GM12872 (cell line): ENCODE data around the gene ANK3.

ENCODE experiments used
- CTCF ChIP-seq: IDR thresholded peaks from 3 replicates; pipeline ENCODE4 v1.5.1; 2011; ENCODE audit warnings: low read depth, mild to moderate bottlenecking, low read length, moderate library complexity; ENCODE audit not compliant: insufficient read depth

Gene ANK3

GRCh38 chr10:60314069-60314940 is 75.4 kb downstream of the ANK3 start:
- TF ChIP-seq CTCF, result no peak

GRCh38 chr10:60313589-60313952 is 76.1 kb downstream of the ANK3 start:
- TF ChIP-seq CTCF, result no peak

GRCh38 chr10:60312818-60313588 is 76.7 kb downstream of the ANK3 start:
- no peak for TF ChIP-seq CTCF

- TF ChIP-seq CTCF, result no peak
These were observed 77.9 kb downstream of the ANK3 start for GRCh38 chr10:60311821-60312220.

GRCh38 chr10:60310740-60311139 is 78.9 kb downstream of the ANK3 start:
- no peak for TF ChIP-seq CTCF

GRCh38 chr10:60309891-60310290 is 79.8 kb downstream of the ANK3 start:
- TF ChIP-seq CTCF, result no peak

- TF ChIP-seq CTCF, result no peak
These were observed 80.3 kb downstream of the ANK3 start for GRCh38 chr10:60309371-60309770.
